GM19099 (cell line): ENCODE measurements around the gene CAMK1G.

ENCODE experiments used
- POLR2A ChIP-seq: IDR thresholded peaks from 3 replicates; pipeline ENCODE4 v1.6.1; 2011; ENCODE audit warnings: low read depth; ENCODE audit not compliant: insufficient read length; ENCODE audit errors: extremely low read depth

CAMK1G gene

DNA sequence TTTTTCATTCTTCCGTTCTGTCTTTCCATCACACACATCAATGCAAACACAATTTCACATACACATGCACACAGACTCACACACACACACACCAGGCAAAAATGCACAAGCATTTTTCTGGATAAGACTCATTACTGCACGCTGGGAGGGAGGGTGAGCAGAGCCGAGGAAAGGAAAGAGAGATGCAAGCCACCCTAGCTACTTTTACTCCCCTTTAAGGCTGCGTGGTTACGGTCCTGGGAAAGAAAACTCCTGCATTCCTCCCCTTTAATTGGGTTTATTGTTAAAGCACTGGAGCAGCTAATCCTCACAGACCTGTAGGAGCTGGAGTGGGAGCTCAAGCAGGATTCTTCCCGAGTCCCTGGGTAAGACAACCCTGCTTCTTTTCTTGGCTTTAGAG lies at the start of gene CAMK1G:
Gene CAMK1G, plus strand, starts transcription at position 307 of the 400 bp plus-strand sequence. CDS start 11,270 bp downstream, outside the sequence.
- no peak for TF ChIP-seq POLR2A

GRCh38 chr1:209534496-209535250 lies 48.8 kb upstream of the CAMK1G start:
- no peak for TF ChIP-seq POLR2A

GRCh38 chr1:209536843-209537242 lies 46.7 kb upstream of the CAMK1G start:
- no peak for TF ChIP-seq POLR2A

GRCh38 chr1:209537336-209538114 lies 46.0 kb upstream of the CAMK1G start:
- TF ChIP-seq POLR2A: no peak

- TF ChIP-seq POLR2A: no peak
Observed at GRCh38 chr1:209539576-209539975, 43.9 kb upstream of the CAMK1G start.

- no peak for TF ChIP-seq POLR2A
Observed at GRCh38 chr1:209542585-209542984, 40.9 kb upstream of the CAMK1G start.

DNA sequence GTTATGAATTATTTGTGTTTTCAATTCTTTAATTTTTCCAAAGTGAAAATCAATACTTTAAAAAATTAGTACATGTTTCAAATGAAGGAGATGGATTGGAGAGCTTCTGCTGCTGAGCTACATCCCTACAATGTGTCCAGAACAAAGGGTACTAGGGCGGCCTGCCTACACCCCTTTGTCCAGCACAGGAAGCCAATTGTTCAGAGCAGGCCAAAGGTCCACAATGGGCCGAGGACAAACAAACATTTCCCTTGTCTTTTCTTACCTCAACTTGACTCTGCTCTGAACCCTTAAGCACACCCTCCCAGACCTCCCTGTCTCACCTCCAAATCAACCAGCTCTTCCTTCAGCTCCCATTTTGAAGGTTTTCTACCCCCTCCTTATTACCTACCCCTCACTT lies 39.4 kb upstream of the CAMK1G start:
- no peak for TF ChIP-seq POLR2A

GRCh38 chr1:209545423-209545822 lies 38.1 kb upstream of the CAMK1G start:
- no peak for TF ChIP-seq POLR2A

- no peak for TF ChIP-seq POLR2A
Observed at GRCh38 chr1:209546390-209547085, 37.0 kb upstream of the CAMK1G start.

GRCh38 chr1:209547626-209548025 lies 35.9 kb upstream of the CAMK1G start:
- TF ChIP-seq POLR2A: no peak

GRCh38 chr1:209549443-209550205 lies 33.9 kb upstream of the CAMK1G start:
- TF ChIP-seq POLR2A: no peak

- TF ChIP-seq POLR2A: no peak
Observed at GRCh38 chr1:209550519-209550918, 33.0 kb upstream of the CAMK1G start.

DNA sequence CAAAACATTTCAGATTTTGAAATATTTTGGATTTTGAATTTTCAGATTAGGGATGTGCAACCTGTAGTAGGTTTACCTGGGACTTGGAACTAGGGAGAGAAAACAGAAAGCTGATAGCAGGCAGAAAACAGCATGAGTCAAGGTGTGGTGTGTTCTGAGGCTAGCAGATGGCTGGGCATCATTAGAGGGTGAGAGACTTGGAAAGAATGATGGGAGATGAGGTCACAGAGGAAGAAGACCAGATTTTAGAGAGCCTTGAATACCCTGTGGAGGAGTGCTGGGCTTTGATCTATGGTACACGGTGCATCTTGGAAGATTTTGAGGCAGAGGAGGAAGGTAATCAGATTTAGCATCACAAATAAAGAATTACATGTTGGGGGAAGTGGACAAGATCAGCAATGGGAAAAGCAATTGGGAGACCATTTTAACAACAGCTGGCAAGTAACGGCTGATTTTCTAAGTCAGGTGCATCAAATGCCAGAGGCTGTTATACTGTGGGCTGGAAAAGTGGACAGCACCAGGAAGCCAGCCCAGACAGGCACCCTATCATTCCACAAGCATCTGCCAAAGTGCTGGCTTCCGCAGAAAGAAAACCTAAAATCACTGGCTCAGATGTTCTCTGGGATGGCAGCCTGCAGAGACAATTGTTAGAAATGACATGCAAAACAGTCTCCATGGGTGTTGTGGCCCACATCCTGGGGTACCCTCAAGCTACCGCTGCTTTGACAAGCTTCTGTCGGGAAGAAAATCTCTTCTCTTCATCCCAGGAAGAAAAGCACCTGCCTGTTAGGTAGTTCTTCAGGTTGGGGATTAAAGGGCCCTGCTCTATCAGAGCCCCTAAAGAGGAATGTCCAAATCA lies 30.9 kb upstream of the CAMK1G start:
- no peak for TF ChIP-seq POLR2A

GRCh38 chr1:209554761-209555611 lies 28.5 kb upstream of the CAMK1G start:
- TF ChIP-seq POLR2A: no peak
